Measurements from ENCODE around the gene HPGD. TPM values are rescaled to one million over a fixed set of nuclear protein-coding genes. Genes with fewer than 3 reads are reported as not detected.

Gene HPGD
- total RNA-seq, 4 donors from 2014 or later, result 20.0 to 63.3 (median 43.2) TPM

DNA sequence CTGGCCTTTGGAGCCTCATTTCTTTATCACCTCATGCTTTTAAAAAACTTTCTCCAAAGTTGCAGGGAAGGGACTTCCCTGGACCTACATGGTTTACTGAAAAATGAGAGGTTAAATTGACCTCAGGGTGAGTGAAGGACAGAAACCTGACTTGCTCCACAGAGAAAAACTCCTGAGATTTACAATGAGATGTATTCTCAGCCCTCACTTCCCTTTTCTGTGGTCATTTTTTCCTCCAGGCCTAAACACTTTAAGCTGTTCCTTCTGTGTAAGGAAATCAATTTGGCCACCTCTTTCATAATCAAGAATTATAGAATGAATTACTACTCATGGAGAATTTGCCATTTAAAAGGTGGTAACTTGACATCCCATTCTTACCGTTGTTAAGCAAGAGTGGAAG lies 77.9 kb downstream of the HPGD start:
- H3K27ac ChIP-seq (replicated peaks in 1 of 4), result no peak overlapping the region
- no peaks in the 10 kb centered on the region for H3K27me3 ChIP-seq
- intact Hi-C loops (cut with DNase I), result no loop called here
- DNase-seq (ENCODE audit: extremely low spot score), result no peak
- no peak for TF ChIP-seq POLR2AphosphoS5 (IDR thresholded peaks at IDR 0.05)
- TF ChIP-seq, protein P1, sequence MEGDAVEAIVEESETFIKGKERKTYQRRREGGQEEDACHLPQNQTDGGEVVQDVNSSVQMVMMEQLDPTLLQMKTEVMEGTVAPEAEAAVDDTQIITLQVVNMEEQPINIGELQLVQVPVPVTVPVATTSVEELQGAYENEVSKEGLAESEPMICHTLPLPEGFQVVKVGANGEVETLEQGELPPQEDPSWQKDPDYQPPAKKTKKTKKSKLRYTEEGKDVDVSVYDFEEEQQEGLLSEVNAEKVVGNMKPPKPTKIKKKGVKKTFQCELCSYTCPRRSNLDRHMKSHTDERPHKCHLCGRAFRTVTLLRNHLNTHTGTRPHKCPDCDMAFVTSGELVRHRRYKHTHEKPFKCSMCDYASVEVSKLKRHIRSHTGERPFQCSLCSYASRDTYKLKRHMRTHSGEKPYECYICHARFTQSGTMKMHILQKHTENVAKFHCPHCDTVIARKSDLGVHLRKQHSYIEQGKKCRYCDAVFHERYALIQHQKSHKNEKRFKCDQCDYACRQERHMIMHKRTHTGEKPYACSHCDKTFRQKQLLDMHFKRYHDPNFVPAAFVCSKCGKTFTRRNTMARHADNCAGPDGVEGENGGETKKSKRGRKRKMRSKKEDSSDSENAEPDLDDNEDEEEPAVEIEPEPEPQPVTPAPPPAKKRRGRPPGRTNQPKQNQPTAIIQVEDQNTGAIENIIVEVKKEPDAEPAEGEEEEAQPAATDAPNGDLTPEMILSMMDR (IDR thresholded peaks at IDR 0.05), result no peak
- no peak for TF ChIP-seq EP300 (IDR thresholded peaks at IDR 0.05)
- no peak for TF ChIP-seq POLR2A (IDR thresholded peaks at IDR 0.05; ENCODE audit: low read depth)
- no peak overlapping the region for H3K4me3 ChIP-seq
- H3K36me3 ChIP-seq, result no peaks in the 10 kb centered on the region
- 27% methylated on average over 1 of the region's 1 CpG for WGBS
- no peaks in the 10 kb centered on the region for H3K9me3 ChIP-seq
- peaks cover 0 to 6% (median 2%) of the 10 kb centered on the region in 4 donors for H3K4me1 ChIP-seq

Other genes with a start within 250 kb of the HPGD start
- gene FBXO8, start 238.8 kb downstream of the HPGD start, total RNA-seq, result 10 to 100 TPM; 32.0 to 48.0 (median 45.5) TPM
- 10 to 100 TPM in 3 of 4 donors, 1 to 10 TPM in 1; 8.1 to 15.8 (median 11.5) TPM for gene CEP44, start 238.6 kb downstream of the HPGD start, total RNA-seq